Daoy (cell line): ENCODE data around the gene LIN54. TPM values are rescaled to one million over a fixed set of nuclear protein-coding genes. Genes with fewer than 3 reads are reported as not detected.

Source experiments
- DNase-seq: peaks from one replicate; pipeline ENCODE4 v3.0.0-alpha.2; 2015; ENCODE audit warnings: low read depth
- total RNA-seq: library from RNA; depleted of rRNA; stranded (reverse); fragments of >200 nt; shearing (Covaris generic); gene quantifications from 2 replicates; pipeline ENCODE4 v1.2.3, GENCODE V29; 2014; rRNA removed

Gene LIN54
- total RNA-seq, 1 experiment from 2014 or later, result 12.7 TPM

- no peak for DNase-seq
Measured at GRCh38 chr4:82891707-82892466, 118.7 kb downstream of the LIN54 start.

GRCh38 chr4:82890901-82891706, 119.5 kb downstream of the LIN54 start, which contains the start of gene SEC31A:
Gene SEC31A (minus strand): TSS chr4:82891153. CDS start chr4:82881936, 9,217 bp downstream.
- peak; percentile 94 for DNase-seq

- no peak for DNase-seq
Measured at GRCh38 chr4:82890528-82890900, 120.1 kb downstream of the LIN54 start.

- DNase-seq, result no peak
Measured at GRCh38 chr4:82889287-82889686, 121.3 kb downstream of the LIN54 start.

- DNase-seq, result no peak
Measured at GRCh38 chr4:82886147-82886942, 124.3 kb downstream of the LIN54 start.

GRCh38 chr4:82885410-82885809, 125.2 kb downstream of the LIN54 start:
- DNase-seq, result no peak

Other genes with a start within 250 kb of the LIN54 start
- gene SCD5, start 212.0 kb downstream of the LIN54 start, total RNA-seq, result 6.3 and 6.6 TPM in 2 replicates
- 63.3 and 79.6 TPM in 2 replicates for gene SEC31A, start 119.7 kb downstream of the LIN54 start, total RNA-seq
- gene THAP9, start 110.1 kb downstream of the LIN54 start, total RNA-seq, result 2.7 and 6.9 TPM in 2 replicates
- gene COPS4, start 24.4 kb upstream of the LIN54 start, total RNA-seq, result 45.4 and 62.9 TPM in 2 replicates
- 28.2 and 46.7 TPM in 2 replicates for gene PLAC8, start 103.9 kb upstream of the LIN54 start, total RNA-seq